ENCODE data around the gene GIPC2. TPM values are rescaled to one million over a fixed set of nuclear protein-coding genes. Genes with fewer than 3 reads are reported as not detected.

Gene GIPC2
- polyA plus RNA-seq, 1 experiment, result 0.04 TPM

- no peaks in the 10 kb centered on the region for H3K27me3 ChIP-seq (ENCODE audit: control insufficient read depth, insufficient read depth, low read length)
- no peak for TF ChIP-seq CTCF (IDR thresholded peaks at IDR 0.05; ENCODE audit: insufficient read depth, low read depth, low read length)
- H3K4me3 ChIP-seq (ENCODE audit: low read depth, low read length), result no peak overlapping the region
- ChIA-PET CTCF (interaction anchor here (0.6 to 7.2 kb wide), 5 partner anchors 11 to 474 kb away, joined by 3 to 78 read pairs (median 5); no protein-coding TSS in a partner anchor), POLR2A (no interaction called here)
- no peak for DNase-seq (ENCODE audit: low read depth)
- no peaks in the 10 kb centered on the region for H3K36me3 ChIP-seq (ENCODE audit: control insufficient read depth, insufficient read depth, low read length)
Measured at GRCh38 chr1:78143152-78143551, 97.4 kb downstream of the GIPC2 start.

GRCh38 chr1:78143673-78144072, 97.9 kb downstream of the GIPC2 start:
- POLR2A ChIA-PET, result no interaction called here
- no peaks in the 10 kb centered on the region for H3K27me3 ChIP-seq (ENCODE audit: control insufficient read depth, insufficient read depth, low read length)
- CTCF ChIA-PET, result interaction anchor here (0.7 to 7.2 kb wide), 8 partner anchors 9 to 529 kb away, joined by 3 to 78 read pairs (median 4); no protein-coding TSS in a partner anchor
- H3K36me3 ChIP-seq (ENCODE audit: control insufficient read depth, insufficient read depth, low read length), result no peaks in the 10 kb centered on the region
- TF ChIP-seq CTCF (IDR thresholded peaks at IDR 0.05; ENCODE audit: insufficient read depth, low read depth, low read length), result no peak
- H3K4me3 ChIP-seq (ENCODE audit: low read depth, low read length), result no peak overlapping the region
- no peak for DNase-seq (ENCODE audit: low read depth)

- Histone ChIP-seq H3K4me3 (ENCODE audit: low read depth, low read length) (no peak overlapping the region), H3K36me3 (ENCODE audit: control insufficient read depth, insufficient read depth, low read length) (no peaks in the 10 kb centered on the region), H3K27me3 (ENCODE audit: control insufficient read depth, insufficient read depth, low read length) (peaks cover 2% of the 10 kb centered on the region; the same call in 1 of the 2 replicates)
- DNase-seq (ENCODE audit: low read depth), result no peak
- CTCF ChIA-PET, result interaction anchor here (0.6 to 7.2 kb wide), 24 partner anchors 12 to 536 kb away, joined by 3 to 78 read pairs (median 3); no protein-coding TSS in a partner anchor
- POLR2A ChIA-PET, result no interaction called here
- TF ChIP-seq CTCF (IDR thresholded peaks at IDR 0.05; ENCODE audit: insufficient read depth, low read depth, low read length), result peak; percentile 83
Measured at GRCh38 chr1:78145105-78145580, 99.4 kb downstream of the GIPC2 start.

GRCh38 chr1:78146205-78146771, 100.5 kb downstream of the GIPC2 start:
- CTCF ChIA-PET, result interaction anchor here (0.6 to 7.2 kb wide), 17 partner anchors 11 to 691 kb away, joined by 3 to 78 read pairs (median 3); partner anchors contain the start of gene PTGFR
- peaks cover 2% of the 10 kb centered on the region; the same call in 1 of the 2 replicates for H3K27me3 ChIP-seq (ENCODE audit: control insufficient read depth, insufficient read depth, low read length)

More at GRCh38 chr1:78146205-78146771, 100.5 kb downstream of the GIPC2 start:
- TF ChIP-seq CTCF (IDR thresholded peaks at IDR 0.05; ENCODE audit: insufficient read depth, low read depth, low read length), result no peak
- POLR2A ChIA-PET, result no interaction called here
- Histone ChIP-seq H3K4me3 (ENCODE audit: low read depth, low read length) (no peak overlapping the region), H3K36me3 (ENCODE audit: control insufficient read depth, insufficient read depth, low read length) (no peaks in the 10 kb centered on the region)
- DNase-seq (ENCODE audit: low read depth), result no peak
